Measurements from ENCODE around the gene ALDH16A1. TPM values are rescaled to one million over a fixed set of nuclear protein-coding genes. Genes with fewer than 3 reads are reported as not detected.

ALDH16A1 gene
- total RNA-seq, 1 donor: 26.4 TPM

- no peak for TF ChIP-seq CTCF (IDR thresholded peaks at IDR 0.05; ENCODE audit: extremely low read depth, low read depth, low read length)
- H3K27me3 ChIP-seq (ENCODE audit: insufficient read depth, low read length): no peaks in the 10 kb centered on the region
- H3K79me2 ChIP-seq (ENCODE audit: insufficient read depth, low read length): no peaks in the 10 kb centered on the region
- DNase-seq (ENCODE audit: insufficient read length, low spot score, missing footprints): peak; percentile 45
- no peaks in the 10 kb centered on the region for H4K20me1 ChIP-seq (ENCODE audit: insufficient read depth, low read length)
- no peaks in the 10 kb centered on the region for H3K9me3 ChIP-seq (ENCODE audit: low read depth, low read length)
- H3K36me3 ChIP-seq (ENCODE audit: insufficient read depth, low read length): peaks cover 5% of the 10 kb centered on the region
- no peak overlapping the region for H3K4me3 ChIP-seq (ENCODE audit: insufficient read depth, low read length)
- H2AFZ ChIP-seq (ENCODE audit: low read length): no peak overlapping the region
- no peak overlapping the region for H3K27ac ChIP-seq (ENCODE audit: low read depth, low read length)
- H3K4me2 ChIP-seq (ENCODE audit: insufficient read depth, low read length): no peak overlapping the region
- peaks cover 12% of the 10 kb centered on the region for H3K4me1 ChIP-seq (ENCODE audit: insufficient read depth, low read length)
Measured at GRCh38 chr19:49461656-49462055, 8.6 kb downstream of the ALDH16A1 start.

- TF ChIP-seq CTCF (IDR thresholded peaks at IDR 0.05; ENCODE audit: extremely low read depth, low read depth, low read length): no peak
- DNase-seq (ENCODE audit: insufficient read length, low spot score, missing footprints): peak; percentile 81
- Histone ChIP-seq H2AFZ (ENCODE audit: low read length) (no peak overlapping the region), H3K79me2 (ENCODE audit: insufficient read depth, low read length) (no peaks in the 10 kb centered on the region), H3K4me3 (ENCODE audit: insufficient read depth, low read length) (no peak overlapping the region), H3K4me1 (ENCODE audit: insufficient read depth, low read length) (peaks cover 12% of the 10 kb centered on the region), H3K36me3 (ENCODE audit: insufficient read depth, low read length) (peaks cover 5% of the 10 kb centered on the region), H3K27ac (ENCODE audit: low read depth, low read length) (no peak overlapping the region), H3K9me3 (ENCODE audit: low read depth, low read length) (no peaks in the 10 kb centered on the region), H4K20me1 (ENCODE audit: insufficient read depth, low read length) (no peaks in the 10 kb centered on the region), H3K4me2 (ENCODE audit: insufficient read depth, low read length) (no peak overlapping the region), H3K27me3 (ENCODE audit: insufficient read depth, low read length) (no peaks in the 10 kb centered on the region)
Measured at GRCh38 chr19:49462492-49462891, 9.5 kb downstream of the ALDH16A1 start.

- H3K79me2 ChIP-seq (ENCODE audit: insufficient read depth, low read length): no peaks in the 10 kb centered on the region
- H4K20me1 ChIP-seq (ENCODE audit: insufficient read depth, low read length): no peaks in the 10 kb centered on the region
- no peaks in the 10 kb centered on the region for H3K4me1 ChIP-seq (ENCODE audit: insufficient read depth, low read length)
- DNase-seq (ENCODE audit: insufficient read length, low spot score, missing footprints): peak; percentile 49
- no peak for TF ChIP-seq CTCF (IDR thresholded peaks at IDR 0.05; ENCODE audit: extremely low read depth, low read depth, low read length)
- peaks cover 5% of the 10 kb centered on the region for H3K36me3 ChIP-seq (ENCODE audit: insufficient read depth, low read length)
- H3K4me3 ChIP-seq (ENCODE audit: insufficient read depth, low read length): no peak overlapping the region
- no peaks in the 10 kb centered on the region for H3K27me3 ChIP-seq (ENCODE audit: insufficient read depth, low read length)
- no peaks in the 10 kb centered on the region for H3K9me3 ChIP-seq (ENCODE audit: low read depth, low read length)
- H3K27ac ChIP-seq (ENCODE audit: low read depth, low read length): no peak overlapping the region
- no peak overlapping the region for H2AFZ ChIP-seq (ENCODE audit: low read length)
- H3K4me2 ChIP-seq (ENCODE audit: insufficient read depth, low read length): no peak overlapping the region
Measured at GRCh38 chr19:49463960-49464740, 11.1 kb downstream of the ALDH16A1 start.

GRCh38 chr19:49465371-49465770, 12.3 kb downstream of the ALDH16A1 start:
- Histone ChIP-seq H3K27me3 (ENCODE audit: insufficient read depth, low read length) (no peaks in the 10 kb centered on the region), H3K27ac (ENCODE audit: low read depth, low read length) (no peak overlapping the region), H3K79me2 (ENCODE audit: insufficient read depth, low read length) (no peaks in the 10 kb centered on the region), H4K20me1 (ENCODE audit: insufficient read depth, low read length) (no peaks in the 10 kb centered on the region), H2AFZ (ENCODE audit: low read length) (no peak overlapping the region), H3K4me3 (ENCODE audit: insufficient read depth, low read length) (no peak overlapping the region), H3K4me1 (ENCODE audit: insufficient read depth, low read length) (no peaks in the 10 kb centered on the region), H3K4me2 (ENCODE audit: insufficient read depth, low read length) (no peak overlapping the region), H3K36me3 (ENCODE audit: insufficient read depth, low read length) (peaks cover 5% of the 10 kb centered on the region), H3K9me3 (ENCODE audit: low read depth, low read length) (no peaks in the 10 kb centered on the region)
- TF ChIP-seq CTCF (IDR thresholded peaks at IDR 0.05; ENCODE audit: extremely low read depth, low read depth, low read length): no peak
- DNase-seq (ENCODE audit: insufficient read length, low spot score, missing footprints): peak; percentile 65

Measured in osteoblast (primary cell).